ENCODE results near the gene PEAK1. TPM values are rescaled to one million over a fixed set of nuclear protein-coding genes. Genes with fewer than 3 reads are reported as not detected.

Gene PEAK1
- total RNA-seq, 2 experiments from 2014 or later: 6.0 to 10.8 TPM

- BruUV-seq (replicated peaks): no TSS peak
- no peaks in the 10 kb centered on the region for H4K20me1 ChIP-seq (ENCODE audit: insufficient read depth, low read length)
- POLR2A ChIA-PET: interaction anchor here (1.0 kb wide), 1 partner anchor 21 kb away, joined by 3 read pairs; no protein-coding TSS in a partner anchor
- H3K79me2 ChIP-seq (ENCODE audit: insufficient read depth, low read depth, low read length): no peaks in the 10 kb centered on the region
- TF ChIP-seq EZH2phosphoT487 (IDR thresholded peaks at IDR 0.05; ENCODE audit: borderline replicate concordance, low read depth, low read length) (no peak), CTCF (conservative IDR thresholded peaks at IDR 0.05; ENCODE audit: low read length) (no peak)
- no peaks in the 10 kb centered on the region for H3K9me3 ChIP-seq (ENCODE audit: low read length)
- no peaks in the 10 kb centered on the region for H3K36me3 ChIP-seq (ENCODE audit: insufficient read depth, low read length)
- intact Hi-C loops (cut with micrococcal nuclease; ENCODE audit: unreplicated experiment): no loop called here
- no peak overlapping the region for H3K4me2 ChIP-seq (ENCODE audit: low read length)
- no peak overlapping the region for H3K4me3 ChIP-seq (ENCODE audit: low read depth, low read length, poor library complexity, severe bottlenecking)
- no peak overlapping the region for H2AFZ ChIP-seq (ENCODE audit: low read length)
- H3K4me1 ChIP-seq (ENCODE audit: insufficient read depth, low read length, poor library complexity, severe bottlenecking): no peaks in the 10 kb centered on the region
- H3K27ac ChIP-seq (ENCODE audit: low read depth, low read length, poor library complexity, severe bottlenecking): no peak overlapping the region
- DNase-seq (ENCODE audit: low spot score): no peak
- H3K9me2 ChIP-seq (ENCODE audit: insufficient read depth, low read length): no peaks in the 10 kb centered on the region
- CTCF ChIA-PET (ENCODE audit: unreplicated experiment): no interaction called here
These were observed 211.7 kb downstream of the PEAK1 start for GRCh38 chr15:77208241-77208640.

- BruUV-seq (replicated peaks): no TSS peak
- DNase-seq (ENCODE audit: low spot score): no peak
- intact Hi-C loops (cut with micrococcal nuclease; ENCODE audit: unreplicated experiment): no loop called here
- Histone ChIP-seq H2AFZ (ENCODE audit: low read length) (no peak overlapping the region), H4K20me1 (ENCODE audit: insufficient read depth, low read length) (no peaks in the 10 kb centered on the region), H3K79me2 (ENCODE audit: insufficient read depth, low read depth, low read length) (no peaks in the 10 kb centered on the region), H3K4me2 (ENCODE audit: low read length) (no peak overlapping the region), H3K4me1 (ENCODE audit: insufficient read depth, low read length, poor library complexity, severe bottlenecking) (no peaks in the 10 kb centered on the region), H3K36me3 (ENCODE audit: insufficient read depth, low read length) (no peaks in the 10 kb centered on the region), H3K4me3 (ENCODE audit: low read depth, low read length, poor library complexity, severe bottlenecking) (no peak overlapping the region), H3K9me3 (ENCODE audit: low read length) (no peaks in the 10 kb centered on the region), H3K9me2 (ENCODE audit: insufficient read depth, low read length) (no peaks in the 10 kb centered on the region), H3K27ac (ENCODE audit: low read depth, low read length, poor library complexity, severe bottlenecking) (no peak overlapping the region)
- TF ChIP-seq CTCF (conservative IDR thresholded peaks at IDR 0.05; ENCODE audit: low read length): no peak
- no peak for TF ChIP-seq EZH2phosphoT487 (IDR thresholded peaks at IDR 0.05; ENCODE audit: borderline replicate concordance, low read depth, low read length)
- ChIA-PET CTCF (ENCODE audit: unreplicated experiment) (no interaction called here), POLR2A (no interaction called here)
These were observed 218.2 kb downstream of the PEAK1 start for GRCh38 chr15:77201665-77202064.

- Histone ChIP-seq H3K4me1 (ENCODE audit: insufficient read depth, low read length, poor library complexity, severe bottlenecking) (no peaks in the 10 kb centered on the region), H3K9me3 (ENCODE audit: low read length) (no peaks in the 10 kb centered on the region), H4K20me1 (ENCODE audit: insufficient read depth, low read length) (no peaks in the 10 kb centered on the region), H2AFZ (ENCODE audit: low read length) (no peak overlapping the region), H3K27ac (ENCODE audit: low read depth, low read length, poor library complexity, severe bottlenecking) (no peak overlapping the region), H3K79me2 (ENCODE audit: insufficient read depth, low read depth, low read length) (no peaks in the 10 kb centered on the region), H3K4me3 (ENCODE audit: low read depth, low read length, poor library complexity, severe bottlenecking) (no peak overlapping the region), H3K36me3 (ENCODE audit: insufficient read depth, low read length) (no peaks in the 10 kb centered on the region), H3K4me2 (ENCODE audit: low read length) (no peak overlapping the region), H3K9me2 (ENCODE audit: insufficient read depth, low read length) (no peaks in the 10 kb centered on the region)
- CTCF ChIA-PET (ENCODE audit: unreplicated experiment): no interaction called here
- DNase-seq (ENCODE audit: low spot score): no peak
- POLR2A ChIA-PET: interaction anchor here (1.3 kb wide), 1 partner anchor 14 kb away, joined by 4 read pairs; no protein-coding TSS in a partner anchor
- BruUV-seq (replicated peaks): no TSS peak
- intact Hi-C loops (cut with micrococcal nuclease; ENCODE audit: unreplicated experiment): no loop called here
- TF ChIP-seq CTCF (conservative IDR thresholded peaks at IDR 0.05; ENCODE audit: low read length) (no peak), EZH2phosphoT487 (IDR thresholded peaks at IDR 0.05; ENCODE audit: borderline replicate concordance, low read depth, low read length) (no peak)
These were observed 223.5 kb downstream of the PEAK1 start for GRCh38 chr15:77196381-77196780.

Data from OCI-LY7 (cell line).